ENCODE measurements around the gene TSPAN4. TPM values are rescaled to one million over a fixed set of nuclear protein-coding genes. Genes with fewer than 3 reads are reported as not detected.

Gene TSPAN4
- total and polyA plus RNA-seq, 7 donors: 11.4 to 38.5 (median 17.7) TPM

DNA sequence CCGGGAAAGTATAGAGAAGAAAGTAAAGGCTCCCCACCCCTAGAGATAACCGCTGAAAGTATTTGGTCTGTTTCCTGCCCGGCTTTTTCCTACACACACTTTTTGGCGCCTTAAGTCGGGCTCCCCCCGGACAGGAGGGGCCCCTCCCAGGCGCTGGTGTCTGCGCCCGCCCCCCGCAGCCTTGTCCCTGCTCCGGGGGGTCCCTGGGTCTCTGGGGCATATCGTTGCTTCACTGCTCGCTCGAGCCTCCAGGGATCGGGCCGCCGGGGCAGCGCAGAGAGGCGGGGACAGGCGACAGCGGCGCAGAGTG, 15.9 kb upstream of the TSPAN4 start:
- H3K4me3 ChIP-seq: peak overlapping the region; percentile 59
- DNase-seq: no peak

DNA sequence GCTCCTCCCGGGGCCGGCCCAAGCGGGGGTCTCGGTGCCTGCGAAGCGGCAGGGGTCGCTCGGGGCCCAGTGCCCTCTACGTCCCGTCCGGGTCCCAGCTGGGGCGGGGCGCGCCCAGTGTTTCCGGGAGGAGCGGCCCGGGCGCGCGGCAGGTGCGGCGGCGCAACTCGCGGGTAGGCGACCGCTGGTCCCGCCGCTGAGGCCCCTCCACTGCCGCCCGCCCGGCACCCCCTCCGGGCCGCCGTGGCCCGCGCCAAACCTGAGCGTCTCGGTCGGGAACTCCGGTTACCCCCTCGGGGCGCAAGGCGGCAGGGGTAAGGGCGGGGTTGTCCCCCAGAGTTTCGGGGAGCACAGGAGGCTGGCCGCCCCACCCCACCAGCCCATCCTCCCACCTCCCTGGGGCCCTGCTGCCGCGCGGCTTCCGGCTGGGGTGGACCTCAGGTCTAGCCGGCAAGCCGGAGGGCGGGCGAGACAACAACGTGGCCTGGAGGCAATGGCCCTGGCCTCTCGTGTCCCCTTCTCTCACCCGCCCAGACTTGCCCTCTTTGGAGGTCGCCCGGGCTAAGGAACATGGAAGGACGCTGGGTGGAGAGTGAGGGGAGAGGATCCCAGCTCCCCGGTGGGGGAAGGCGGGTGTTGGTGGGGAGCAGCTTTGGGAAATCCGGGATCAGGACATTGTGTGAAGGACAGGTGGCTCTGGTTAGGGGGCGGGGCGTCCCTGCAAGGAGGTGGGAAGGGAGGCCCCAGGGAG, 15.3 kb upstream of the TSPAN4 start:
- Histone ChIP-seq H3K27me3 (ENCODE audit: insufficient read depth in 3 of 3, low read length in 2 of 3) (peaks cover 0 to 37% (median 13%) of the 10 kb centered on the region in 3 donors), H3K9me3 (no peaks in the 10 kb centered on the region), H3K4me3 (peak overlapping the region; percentile 59), H3K36me3 (ENCODE audit: insufficient read depth in 1 of 2, low read depth in 1 of 2) (peaks cover 0 to 34% of the 10 kb centered on the region in 2 donors), H3K27ac (peak overlapping the region; percentile 1), H3K4me1 (peaks cover 42% of the 10 kb centered on the region)
- ATAC-seq (peak in 2 of 4 donors; percentile 13 to 14), DNase-seq (no peak)
- WGBS, 3 donors: 4 to 15% (median 6%) methylated on average over 52 to 66 of the region's 66 CpGs
- intact Hi-C loops (cut with DNase I): no loop called here
- TF ChIP-seq, protein P1, sequence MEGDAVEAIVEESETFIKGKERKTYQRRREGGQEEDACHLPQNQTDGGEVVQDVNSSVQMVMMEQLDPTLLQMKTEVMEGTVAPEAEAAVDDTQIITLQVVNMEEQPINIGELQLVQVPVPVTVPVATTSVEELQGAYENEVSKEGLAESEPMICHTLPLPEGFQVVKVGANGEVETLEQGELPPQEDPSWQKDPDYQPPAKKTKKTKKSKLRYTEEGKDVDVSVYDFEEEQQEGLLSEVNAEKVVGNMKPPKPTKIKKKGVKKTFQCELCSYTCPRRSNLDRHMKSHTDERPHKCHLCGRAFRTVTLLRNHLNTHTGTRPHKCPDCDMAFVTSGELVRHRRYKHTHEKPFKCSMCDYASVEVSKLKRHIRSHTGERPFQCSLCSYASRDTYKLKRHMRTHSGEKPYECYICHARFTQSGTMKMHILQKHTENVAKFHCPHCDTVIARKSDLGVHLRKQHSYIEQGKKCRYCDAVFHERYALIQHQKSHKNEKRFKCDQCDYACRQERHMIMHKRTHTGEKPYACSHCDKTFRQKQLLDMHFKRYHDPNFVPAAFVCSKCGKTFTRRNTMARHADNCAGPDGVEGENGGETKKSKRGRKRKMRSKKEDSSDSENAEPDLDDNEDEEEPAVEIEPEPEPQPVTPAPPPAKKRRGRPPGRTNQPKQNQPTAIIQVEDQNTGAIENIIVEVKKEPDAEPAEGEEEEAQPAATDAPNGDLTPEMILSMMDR (IDR thresholded peaks at IDR 0.05): no peak

More for the DNA sequence above, 15.9 kb upstream of the TSPAN4 start:
- Histone ChIP-seq H3K9me3 (no peaks in the 10 kb centered on the region), H3K27me3 (ENCODE audit: insufficient read depth in 3 of 3, low read length in 2 of 3) (peaks cover 0 to 37% (median 13%) of the 10 kb centered on the region in 3 donors), H3K36me3 (ENCODE audit: insufficient read depth in 1 of 2, low read depth in 1 of 2) (peaks cover 0 to 39% of the 10 kb centered on the region in 2 donors), H3K27ac (no peak overlapping the region), H3K4me1 (peaks cover 42% of the 10 kb centered on the region)
- ATAC-seq: no peak
- WGBS, 3 donors: 12 to 16% (median 15%) methylated on average over 22 of the region's 22 CpGs
- intact Hi-C loops (cut with DNase I): no loop called here
- TF ChIP-seq, protein P1 (IDR thresholded peaks at IDR 0.05): no peak

DNA sequence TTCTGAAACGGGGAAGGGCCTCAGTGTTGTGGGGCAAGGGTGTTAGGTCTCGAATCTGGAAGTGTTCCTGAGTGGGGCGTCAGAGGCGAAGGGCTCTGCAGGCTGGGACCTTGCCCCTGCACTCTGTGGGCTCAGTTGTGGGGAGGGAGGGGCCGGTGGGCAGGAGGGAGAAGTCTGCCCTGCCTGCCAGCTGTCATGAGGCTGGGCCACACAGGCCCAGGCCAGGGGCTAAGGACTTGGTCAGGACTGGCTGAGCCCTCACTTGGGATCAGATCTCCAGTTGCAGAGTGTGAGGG, 14.8 kb upstream of the TSPAN4 start, which contains the start of gene CRACR2B:
Gene CRACR2B (plus strand): TSS at position 23 of the 296 bp plus-strand sequence. CDS start 689 bp downstream, outside the sequence.
- H3K9me3 ChIP-seq: no peaks in the 10 kb centered on the region
- peaks cover 0 to 37% (median 13%) of the 10 kb centered on the region in 3 donors for H3K27me3 ChIP-seq (ENCODE audit: insufficient read depth in 3 of 3, low read length in 2 of 3)
- peaks cover 0 to 29% of the 10 kb centered on the region in 2 donors for H3K36me3 ChIP-seq (ENCODE audit: insufficient read depth in 1 of 2, low read depth in 1 of 2)
- H3K4me3 ChIP-seq: peak within 1 kb of the TSS; percentile 59
- DNase-seq (no peak), ATAC-seq (no peak)
- peaks cover 39% of the 10 kb centered on the region for H3K4me1 ChIP-seq
- 51 to 59% (median 51%) methylated on average over 5 of the region's 5 CpGs for WGBS, 3 donors
- peak within 1 kb of the TSS; percentile 37 for H3K27ac ChIP-seq
- intact Hi-C loops (cut with DNase I): no loop called here
- TF ChIP-seq, protein P1 (IDR thresholded peaks at IDR 0.05): no peak

DNA sequence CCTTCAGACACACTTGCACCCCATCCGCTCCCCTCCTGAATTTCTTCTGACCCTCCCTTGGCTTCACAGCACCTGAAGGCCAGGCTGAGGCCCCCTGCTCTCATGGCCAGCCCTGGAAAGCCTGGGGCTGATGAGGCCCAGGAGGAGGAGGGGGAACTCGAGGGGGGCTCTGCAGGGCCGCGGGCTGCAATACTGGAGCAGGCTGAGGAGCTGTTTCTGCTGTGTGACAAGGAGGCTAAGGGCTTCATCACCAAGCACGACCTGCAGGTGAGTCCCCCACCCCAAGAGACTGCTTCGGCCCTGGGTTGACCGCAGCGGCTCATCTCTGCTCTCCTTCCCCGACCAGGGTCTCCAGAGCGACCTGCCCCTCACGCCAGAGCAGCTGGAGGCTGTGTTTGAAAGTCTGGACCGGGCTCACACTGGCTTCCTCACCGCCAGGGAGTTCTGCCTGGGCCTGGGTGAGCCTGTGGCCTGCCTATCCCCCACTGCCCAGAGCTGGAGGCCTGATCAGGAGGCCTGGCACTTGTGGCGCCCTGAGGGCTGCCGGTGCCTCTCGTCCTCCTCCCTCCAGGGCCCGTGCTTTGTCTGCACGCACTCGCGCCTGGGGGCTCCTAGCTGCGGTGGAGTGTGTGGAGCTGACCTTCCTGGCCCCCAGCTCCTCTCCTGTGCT, 14.0 kb upstream of the TSPAN4 start:
- Histone ChIP-seq H3K36me3 (ENCODE audit: insufficient read depth in 1 of 2, low read depth in 1 of 2) (peaks cover 0 to 21% of the 10 kb centered on the region in 2 donors), H3K4me1 (peaks cover 39% of the 10 kb centered on the region), H3K9me3 (no peaks in the 10 kb centered on the region), H3K27me3 (ENCODE audit: insufficient read depth in 3 of 3, low read length in 2 of 3) (peaks cover 0 to 37% (median 13%) of the 10 kb centered on the region in 3 donors), H3K4me3 (peak overlapping the region; percentile 57), H3K27ac (peak overlapping the region; percentile 37)
- intact Hi-C loops (cut with DNase I): no loop called here
- ATAC-seq: no peak
- WGBS, 3 donors: 66 to 73% (median 68%) methylated on average over 21 of the region's 21 CpGs
- no peak for DNase-seq
- TF ChIP-seq, protein P1 (IDR thresholded peaks at IDR 0.05): no peak
